HG03520 (cell line): Measurements from ENCODE around the gene KCNS3.

Experiments
- ATAC-seq: cut with Tn5 transposase; IDR thresholded peaks from one replicate; pipeline ENCODE4 v1.9.1; 2021; ENCODE audit warnings: mild to moderate bottlenecking, moderate library complexity; ENCODE audit not compliant: unreplicated experiment

KCNS3 gene

DNA sequence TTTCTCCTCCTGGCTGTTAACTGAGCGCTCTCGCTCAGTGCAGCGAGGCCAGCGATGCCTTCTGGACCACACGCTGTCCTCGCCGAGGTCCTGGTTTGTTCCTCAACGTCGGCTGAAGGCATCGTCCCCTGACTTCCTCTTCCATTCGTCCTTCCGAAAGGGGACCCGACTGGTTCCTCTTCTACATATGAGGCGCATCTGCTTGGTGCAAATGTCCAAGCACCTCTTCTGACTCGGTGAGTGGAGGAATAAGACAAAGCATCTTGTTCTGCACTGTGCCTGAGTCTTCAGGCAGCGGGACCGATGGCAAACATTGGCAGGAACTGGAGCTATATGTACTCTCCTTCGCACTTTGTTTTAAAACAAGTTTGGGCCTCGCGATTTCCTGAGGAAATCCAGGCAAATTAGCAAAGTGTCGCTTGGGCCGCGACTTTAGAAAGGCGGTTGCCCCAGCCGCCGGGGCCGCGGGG, 621 bp upstream of the KCNS3 start:
- peak; percentile 25 for ATAC-seq

DNA sequence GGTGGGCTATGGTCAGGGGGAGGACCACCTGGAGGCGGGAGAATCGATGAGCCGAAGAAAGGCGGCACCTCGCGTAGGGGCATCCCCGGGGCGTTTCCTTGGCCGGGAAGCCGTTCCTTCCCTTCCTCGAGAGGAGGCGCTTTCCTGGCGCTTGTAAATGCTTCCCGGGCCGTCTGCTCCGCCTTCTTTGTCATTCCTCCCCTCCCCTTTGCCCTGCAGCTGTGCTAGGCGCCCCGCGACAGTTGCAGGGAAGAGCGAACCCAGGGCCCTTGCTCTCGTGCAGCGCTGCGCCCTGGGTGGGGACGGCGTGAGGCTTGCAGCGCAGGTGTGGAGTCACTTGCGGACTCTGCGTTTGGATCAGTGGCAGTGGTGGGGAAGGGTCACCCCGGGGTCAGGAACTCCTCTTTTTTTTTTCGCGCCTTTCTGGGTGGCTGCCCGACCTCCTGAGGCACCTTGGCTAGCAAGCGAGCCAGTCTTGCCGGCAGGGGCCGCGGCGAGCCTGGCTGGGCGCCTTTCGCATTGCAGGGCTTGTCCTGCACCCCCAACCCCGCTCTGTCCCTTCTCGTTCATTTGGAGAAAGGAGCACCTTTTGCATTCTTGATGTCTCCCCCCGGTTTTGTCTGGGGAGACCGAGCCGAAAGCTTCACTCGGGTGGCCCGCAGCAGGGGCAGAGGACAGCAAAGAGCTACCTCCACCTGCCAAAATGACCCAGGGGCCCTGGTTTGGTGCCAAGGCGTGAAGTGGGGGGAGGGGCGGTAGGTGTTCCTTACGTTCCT, 858 bp downstream of the KCNS3 start:
- no peak for ATAC-seq

DNA sequence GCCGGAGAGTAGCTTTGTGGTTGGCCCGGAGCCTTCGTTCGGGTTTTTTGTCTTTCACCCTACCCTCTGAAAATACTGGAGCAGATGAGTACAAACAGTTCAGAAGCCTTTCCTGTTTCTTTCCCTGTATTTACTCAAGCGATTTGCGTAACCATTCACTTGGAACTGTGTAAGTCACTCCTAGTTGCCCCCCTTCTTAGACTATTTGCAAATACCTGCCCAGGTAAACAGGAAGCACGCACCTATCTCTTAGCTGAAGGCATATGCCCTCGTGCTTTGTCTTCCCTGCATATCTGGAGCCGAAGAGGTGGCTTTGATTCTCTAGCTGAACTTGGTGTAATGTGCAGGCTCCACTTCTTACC, 1.4 kb downstream of the KCNS3 start:
- no peak for ATAC-seq

DNA sequence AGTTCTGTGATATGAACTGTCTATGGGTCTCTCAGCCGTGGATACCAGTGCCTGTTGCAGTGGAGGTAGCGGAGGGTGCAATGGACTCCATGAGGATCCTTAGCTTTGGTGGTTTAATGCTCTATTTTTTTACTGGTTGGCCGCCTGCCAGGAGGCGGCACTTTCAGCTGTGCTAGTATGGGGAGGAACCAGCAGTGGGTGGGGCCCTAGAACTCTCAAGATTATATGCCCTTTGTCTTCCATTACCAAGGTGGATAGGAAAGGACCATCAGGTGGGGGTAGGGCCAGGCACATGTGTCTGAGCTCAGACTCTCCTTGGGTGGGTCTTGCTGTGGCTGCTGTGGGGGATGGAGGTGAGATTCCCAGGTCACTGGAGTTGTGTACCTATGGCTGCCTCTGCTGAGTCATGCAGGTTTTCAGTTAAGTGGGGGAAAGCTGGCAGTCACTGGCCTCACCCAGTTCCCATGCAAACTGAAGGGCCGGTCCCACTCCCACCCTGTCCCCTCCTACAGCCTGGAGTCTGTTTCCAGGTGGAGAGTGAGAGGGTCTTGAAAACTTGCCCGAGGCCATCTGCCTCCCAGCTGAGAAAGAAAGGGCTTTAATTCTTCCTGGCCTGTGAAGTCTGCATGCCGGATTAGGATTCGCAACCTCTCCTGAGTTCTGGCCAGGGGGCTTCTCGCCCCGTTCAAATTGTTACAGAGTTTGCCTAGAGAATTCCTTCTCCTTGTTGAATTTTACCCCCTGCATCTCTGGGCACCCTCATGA, 14.5 kb downstream of the KCNS3 start:
- ATAC-seq, result no peak

DNA sequence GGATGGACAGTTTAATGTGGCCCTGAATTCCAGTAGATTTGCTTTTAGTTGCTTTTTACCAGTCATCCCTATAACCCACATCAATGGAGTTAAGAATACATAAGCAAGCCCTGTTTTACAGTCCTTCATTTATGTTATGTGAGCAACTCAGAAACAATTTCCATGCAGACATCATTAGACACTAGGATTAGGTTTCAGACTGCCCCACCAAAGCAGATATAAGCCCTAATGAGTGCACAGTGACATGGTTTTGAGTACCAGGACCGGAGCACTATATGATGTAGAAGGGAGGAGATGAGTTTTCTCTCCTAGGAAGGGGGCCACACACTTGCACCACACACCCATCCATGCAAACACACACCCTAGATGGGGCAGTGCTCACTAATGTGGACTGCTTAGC, 15.5 kb downstream of the KCNS3 start:
- ATAC-seq, result no peak

DNA sequence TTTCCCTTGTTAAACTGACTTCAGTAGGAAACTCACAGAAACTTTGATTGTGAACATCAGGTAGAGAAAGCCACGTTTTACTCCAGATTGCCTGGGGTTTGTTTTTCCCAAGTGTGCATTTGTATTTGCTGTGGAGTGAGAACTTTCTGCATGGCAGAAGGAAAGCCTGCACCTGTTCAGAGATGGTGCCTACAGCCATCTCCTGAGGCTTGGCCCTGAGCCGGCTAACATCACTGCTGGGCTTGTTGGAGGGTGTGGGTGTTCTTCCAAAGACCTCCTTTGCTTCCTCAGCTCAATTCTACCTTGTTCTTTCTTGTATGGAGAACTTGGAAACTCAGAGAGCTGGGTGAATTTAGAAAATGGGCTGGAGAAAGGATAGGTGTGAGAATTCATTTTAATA, 16.1 kb downstream of the KCNS3 start:
- ATAC-seq, result no peak

DNA sequence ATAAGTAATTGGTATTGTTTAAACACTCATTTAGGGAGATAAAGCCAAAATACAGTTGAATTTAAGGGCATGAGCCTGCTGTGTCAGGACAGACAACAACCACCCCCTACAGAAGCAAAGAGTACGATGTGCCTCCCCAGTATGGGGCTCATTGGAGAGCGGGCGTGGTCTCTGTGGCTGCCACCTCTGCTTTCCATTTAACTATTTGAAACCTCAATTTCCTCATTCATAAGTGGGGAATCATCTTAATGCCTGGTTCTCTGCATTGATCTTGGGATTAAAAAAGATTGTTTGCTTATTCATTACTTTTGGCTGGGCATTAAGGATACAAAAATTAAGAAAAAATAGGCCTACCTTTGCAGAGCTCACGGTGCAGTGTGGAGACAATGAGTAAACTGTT, 21.4 kb downstream of the KCNS3 start:
- no peak for ATAC-seq

DNA sequence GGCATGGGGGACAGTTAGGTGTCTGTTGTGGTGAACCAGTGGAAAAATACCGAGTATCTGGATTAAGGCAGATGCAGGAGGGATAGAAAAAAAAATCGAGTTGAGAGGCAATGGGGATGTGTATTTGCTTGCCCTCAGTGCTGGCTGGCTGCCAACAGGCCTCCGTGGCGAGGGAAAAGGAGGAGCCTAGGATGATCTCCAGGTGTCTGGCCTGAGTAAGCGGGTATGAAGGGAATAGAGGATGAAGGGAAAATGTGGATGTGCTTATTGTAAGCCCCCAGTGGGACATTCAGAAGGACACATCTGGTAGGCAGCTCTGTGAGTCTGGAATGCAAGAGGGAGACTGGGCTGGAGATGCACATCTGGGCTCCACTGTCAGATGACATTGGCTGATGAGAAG, 22.8 kb downstream of the KCNS3 start:
- no peak for ATAC-seq

DNA sequence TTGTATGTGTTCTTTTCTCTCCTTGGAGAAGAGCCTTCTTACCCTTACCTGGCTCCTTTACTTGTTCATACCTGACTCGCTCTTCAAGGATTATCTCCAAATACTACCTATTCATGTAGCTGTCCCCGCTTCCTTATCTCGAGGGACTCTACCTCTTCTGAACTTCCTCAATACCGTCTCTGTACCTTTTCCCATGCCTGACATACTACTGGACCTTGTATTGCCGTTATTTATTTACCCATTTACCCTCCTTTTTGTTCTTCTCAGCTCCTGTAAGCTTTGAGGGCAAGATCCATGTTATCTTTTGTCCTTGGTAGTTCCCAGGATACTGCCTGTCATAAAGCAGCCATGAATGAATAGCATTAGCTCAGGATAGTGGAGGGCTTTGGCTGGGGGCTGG, 32.5 kb downstream of the KCNS3 start:
- ATAC-seq, result no peak

DNA sequence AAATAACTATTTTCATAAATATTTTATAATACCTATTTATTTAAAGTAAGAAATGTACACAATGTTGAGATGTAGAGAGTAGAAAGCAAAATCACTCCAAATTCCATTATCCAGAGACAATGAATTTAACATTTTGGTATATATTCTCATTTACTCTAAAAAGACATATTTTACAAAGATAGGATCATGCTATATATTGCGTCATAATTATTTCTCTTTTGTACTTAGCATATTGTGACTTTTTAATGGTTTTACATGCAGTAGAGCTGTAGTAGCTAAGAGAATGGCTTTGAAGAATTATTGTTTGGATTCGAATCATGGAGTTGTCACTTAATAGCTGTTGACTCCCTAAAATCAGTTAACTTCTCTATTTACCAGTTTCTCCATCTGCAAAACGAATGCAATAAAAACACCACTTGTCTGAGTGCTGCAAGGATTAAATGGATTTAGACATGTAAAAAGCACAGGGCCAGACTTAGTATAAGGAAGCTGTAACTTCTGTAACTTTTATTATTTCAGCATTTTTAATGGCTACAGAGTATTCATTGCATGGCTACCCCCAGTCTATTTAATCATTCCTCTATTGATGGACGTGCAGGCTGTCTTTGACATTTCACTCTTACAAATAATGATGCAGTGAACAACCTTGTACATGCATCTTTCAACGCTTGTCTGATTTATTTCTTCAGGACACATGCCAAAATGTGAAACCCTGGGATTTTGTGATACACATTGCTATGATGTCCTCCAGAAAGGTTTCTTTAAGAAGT, 33.2 kb downstream of the KCNS3 start:
- ATAC-seq, result peak; percentile 16

DNA sequence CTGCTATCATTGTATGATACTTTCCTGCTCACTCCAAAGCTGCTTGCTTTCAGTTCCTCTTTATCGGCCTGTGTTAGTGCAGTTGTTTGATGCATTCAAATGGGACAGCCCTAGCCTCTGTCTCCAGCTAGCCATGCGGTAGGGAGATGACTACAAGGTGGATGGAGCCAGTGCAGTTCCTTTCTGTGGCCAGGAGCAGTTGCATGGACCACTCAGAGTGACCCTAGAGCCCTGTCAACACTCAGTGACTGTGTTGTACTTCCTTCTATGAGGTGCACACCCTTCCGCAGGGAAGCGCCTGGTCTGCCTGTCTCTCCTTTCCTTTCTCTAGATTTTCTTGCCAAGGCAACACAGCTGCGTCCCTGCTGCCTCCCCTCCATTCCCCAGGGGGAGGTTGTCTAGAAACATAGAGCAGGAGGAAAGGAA, 33.8 kb downstream of the KCNS3 start:
- peak; percentile 97 for ATAC-seq

DNA sequence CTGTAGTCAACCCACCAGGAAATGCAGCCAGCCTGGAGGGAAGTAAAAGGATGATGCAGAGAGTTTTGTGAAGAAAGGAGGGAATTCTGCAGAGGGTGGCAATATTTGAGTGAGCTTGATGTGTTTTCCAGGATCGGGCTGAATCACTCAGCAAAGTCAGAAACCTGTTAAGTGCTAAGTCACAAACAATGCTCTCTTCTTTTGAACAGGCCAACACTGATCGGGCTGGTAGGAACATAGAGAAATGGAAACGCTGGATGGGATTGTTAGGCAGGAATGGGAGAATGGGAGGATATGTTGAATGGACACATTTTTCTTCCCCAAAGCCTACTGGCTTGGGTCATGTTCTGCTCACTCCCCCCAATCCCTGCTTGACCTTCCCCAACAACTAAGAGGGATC, 36.6 kb downstream of the KCNS3 start:
- no peak for ATAC-seq

DNA sequence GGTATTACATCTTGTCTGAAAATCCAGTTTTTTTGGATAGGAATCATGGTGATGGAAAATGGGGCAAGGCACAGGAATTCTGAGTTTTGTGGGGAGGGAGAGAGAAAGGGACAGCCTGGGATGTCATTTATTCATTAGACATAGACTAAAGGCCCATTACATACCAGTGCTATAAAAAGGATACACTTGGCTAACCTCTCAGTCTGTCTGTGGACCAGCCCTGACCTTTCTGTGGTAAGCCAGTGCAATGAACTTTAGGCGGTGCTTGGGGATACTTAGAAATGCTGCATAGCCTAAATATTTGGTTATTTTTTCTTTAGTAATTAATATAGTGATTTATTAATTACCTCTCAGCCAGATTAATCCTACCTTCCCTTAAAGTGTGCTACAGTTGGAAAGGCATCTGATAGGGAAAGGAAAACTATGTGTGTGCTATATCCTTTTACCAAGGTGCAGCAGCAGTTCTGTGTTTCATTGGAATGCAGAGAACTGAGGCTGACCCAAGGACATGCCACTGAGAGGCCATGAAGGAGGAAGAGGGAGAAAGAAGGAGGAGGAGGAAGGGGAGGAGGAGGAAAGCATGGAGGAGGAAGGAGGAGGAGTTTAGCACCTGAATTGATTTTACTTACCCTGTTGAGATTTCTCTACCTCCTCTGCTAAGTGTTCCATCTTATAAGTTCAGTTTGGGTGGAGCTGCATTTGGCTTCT, 37.5 kb downstream of the KCNS3 start:
- ATAC-seq, result no peak

DNA sequence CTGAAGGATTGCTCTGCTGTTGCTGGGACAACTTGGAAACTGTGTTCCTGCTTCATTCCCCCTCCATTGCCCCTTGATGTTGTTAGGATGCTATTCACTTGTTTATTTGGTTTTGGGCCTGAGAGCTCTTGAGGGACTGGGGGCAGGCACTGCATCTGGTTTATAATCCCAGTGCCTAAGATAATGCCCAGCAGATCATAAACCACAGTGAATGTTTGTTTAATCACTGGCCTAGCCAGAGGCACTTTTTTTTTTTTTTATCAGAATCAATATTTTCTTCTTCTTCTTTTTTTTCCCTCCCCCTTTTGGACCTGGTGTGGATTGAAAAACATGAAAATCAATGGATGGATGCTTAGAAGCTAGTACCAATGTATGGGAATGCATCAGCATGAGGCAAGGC, 38.1 kb downstream of the KCNS3 start:
- no peak for ATAC-seq

DNA sequence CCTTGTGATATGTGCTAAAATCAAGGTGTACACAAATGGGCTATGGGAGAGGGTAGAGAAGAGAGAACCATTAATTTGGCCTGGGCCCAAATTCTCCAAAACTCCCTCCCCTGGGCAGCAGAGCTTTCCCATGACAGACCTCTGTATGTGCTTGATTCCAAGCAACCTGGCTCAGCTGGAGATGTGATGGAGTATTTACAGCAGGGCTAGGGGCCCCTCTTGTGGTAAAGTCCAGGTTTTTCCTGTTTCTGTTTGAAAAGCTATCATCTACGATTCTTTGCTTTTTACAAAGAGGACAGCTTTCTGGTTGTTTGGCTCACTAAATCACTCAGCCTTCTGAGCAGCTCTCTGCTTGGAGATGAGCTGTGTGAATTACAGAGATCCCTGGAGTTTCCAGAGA, 40.3 kb downstream of the KCNS3 start:
- no peak for ATAC-seq

DNA sequence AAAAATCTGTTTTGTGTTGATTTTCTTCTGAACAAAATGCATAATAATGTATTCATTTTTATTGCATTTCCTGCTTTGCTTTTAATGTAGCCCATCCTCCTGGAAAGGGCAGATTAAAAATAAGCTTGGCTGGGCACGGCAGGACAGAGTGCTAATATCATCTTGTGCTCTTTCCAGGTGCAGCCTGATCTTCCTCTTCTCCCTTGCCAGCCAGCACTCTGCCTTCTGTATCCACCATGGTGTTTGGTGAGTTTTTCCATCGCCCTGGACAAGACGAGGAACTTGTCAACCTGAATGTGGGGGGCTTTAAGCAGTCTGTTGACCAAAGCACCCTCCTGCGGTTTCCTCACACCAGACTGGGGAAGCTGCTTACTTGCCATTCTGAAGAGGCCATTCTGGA, 52.3 kb downstream of the KCNS3 start:
- no peak for ATAC-seq

DNA sequence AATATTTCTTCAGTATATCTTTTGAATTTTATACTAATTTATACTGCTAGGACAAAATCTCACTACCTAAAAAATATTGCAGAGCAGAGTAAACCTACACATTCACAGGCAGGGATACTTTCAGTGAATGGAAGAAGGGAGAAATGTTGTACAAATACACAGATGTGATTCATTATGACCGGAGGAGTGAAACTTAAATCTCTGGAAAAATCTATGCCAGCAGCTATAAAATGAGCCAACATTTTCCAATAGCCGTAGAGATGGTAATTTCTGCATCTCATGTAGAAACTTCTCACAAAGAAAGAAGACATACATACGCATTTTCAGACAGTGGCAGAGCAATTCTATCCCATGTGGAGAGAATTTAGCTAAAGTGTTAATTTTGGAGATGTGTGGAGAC, 54.8 kb downstream of the KCNS3 start:
- no peak for ATAC-seq

DNA sequence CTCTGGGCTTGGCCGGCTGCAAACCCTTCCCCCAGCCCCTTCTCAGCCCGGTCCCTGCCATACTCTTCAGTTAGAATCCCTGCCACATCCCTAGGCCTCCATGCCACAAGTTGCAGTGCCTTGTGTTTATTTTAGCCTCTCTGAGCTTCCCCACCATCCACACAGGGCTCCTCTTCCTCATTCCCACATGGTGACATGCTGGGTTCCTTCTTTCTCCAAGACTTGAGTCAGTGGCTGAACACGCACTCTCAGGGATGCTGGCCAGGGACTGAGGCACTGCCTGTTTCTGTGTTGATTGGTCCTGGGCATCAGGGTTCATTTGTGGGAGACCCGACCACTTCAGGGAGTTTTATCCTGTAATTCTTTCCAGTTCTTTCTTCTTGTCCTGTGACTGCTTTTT, 56.3 kb downstream of the KCNS3 start:
- no peak for ATAC-seq

DNA sequence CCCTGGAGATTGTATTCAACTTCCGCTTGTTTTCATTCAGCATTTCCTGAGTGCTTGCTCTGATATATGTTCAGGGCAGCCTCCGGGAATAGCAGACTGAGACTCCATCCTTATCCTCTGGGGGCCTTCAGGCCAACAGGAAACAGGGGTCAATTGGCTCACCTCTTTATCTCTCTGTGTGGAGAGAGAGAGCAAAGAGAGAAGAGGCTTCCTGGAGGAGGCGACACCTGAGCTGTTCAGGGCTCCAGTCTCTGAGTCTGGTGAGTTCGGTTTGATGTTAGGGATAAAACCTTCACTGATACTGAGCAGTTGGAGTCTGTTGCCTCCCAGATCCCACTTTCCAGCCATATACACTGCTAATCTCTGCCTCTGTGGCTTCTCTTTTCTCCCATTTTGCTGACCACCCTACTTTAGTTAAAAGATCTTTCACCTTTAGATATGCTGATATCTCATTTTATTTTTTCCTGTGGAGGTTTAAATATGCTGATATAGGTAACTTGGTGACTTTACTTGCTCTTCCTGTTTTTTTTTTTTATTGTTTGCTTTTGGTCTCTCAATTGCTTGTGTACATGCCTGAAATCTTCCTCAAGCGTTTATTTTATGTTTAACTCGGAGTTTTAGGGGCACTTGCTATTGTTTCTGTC, 56.9 kb downstream of the KCNS3 start:
- ATAC-seq, result no peak

DNA sequence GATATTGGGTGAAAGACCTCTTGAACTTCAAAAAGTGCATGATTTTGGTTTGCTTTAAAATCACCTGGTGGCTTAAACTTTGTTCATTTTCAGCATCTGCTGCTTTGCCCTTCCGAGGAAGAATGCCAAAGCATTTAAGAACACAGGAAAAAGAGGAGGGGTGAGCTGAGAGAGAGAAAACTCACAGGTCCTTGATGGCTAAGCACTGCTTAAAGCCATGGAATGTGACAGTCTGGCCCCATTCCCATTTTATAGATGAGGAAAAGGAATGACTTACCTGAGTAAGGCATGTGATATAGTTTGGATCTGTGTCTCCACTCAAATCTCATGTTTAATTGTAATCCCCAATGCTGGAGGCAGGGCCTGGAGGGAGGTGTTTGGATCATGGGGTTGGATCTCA, 58.1 kb downstream of the KCNS3 start:
- ATAC-seq, result no peak
